Loucy (cell line): ENCODE data around the gene RINT1.
"Not testable (repeated sequence)": the region's sequence is repeated elsewhere in the genome, so short reads cannot be mapped to it uniquely, and the experiment has no call there.

Experiments
- H2AFZ ChIP-seq: fragments of 200-600 bp; sonication (generic); 2 replicates; pipeline ENCODE4 v1.6.0; 2016; ENCODE audit warnings: antibody characterized with exemption, mild to moderate bottlenecking, low read length, moderate library complexity
- H3F3A ChIP-seq: fragments of 200-600 bp; 2 replicates; pipeline ENCODE4 v1.6.0; 2016; ENCODE audit warnings: antibody characterized with exemption, low read depth, mild to moderate bottlenecking
- H3K27me3 ChIP-seq: fragments of 200-600 bp; sonication (generic); 2 replicates; pipeline ENCODE4 v1.6.1; 2014; ENCODE audit warnings: low read length, mild to moderate bottlenecking; ENCODE audit not compliant: insufficient read depth, poor library complexity, severe bottlenecking
- H3K36me3 ChIP-seq: fragments of 200-600 bp; sonication (generic); 2 replicates; pipeline ENCODE4 v1.6.1; 2016; ENCODE audit warnings: low read length; ENCODE audit not compliant: insufficient read depth
- H3K4me1 ChIP-seq: fragments of 200-600 bp; sonication (generic); 2 replicates; pipeline ENCODE4 v1.5.1; 2014; ENCODE audit warnings: low read length, mild to moderate bottlenecking; ENCODE audit not compliant: insufficient read depth, poor library complexity, severe bottlenecking
- H3K4me2 ChIP-seq: fragments of 200-600 bp; sonication (generic); 2 replicates; pipeline ENCODE4 v1.6.0; 2014; ENCODE audit warnings: antibody characterized with exemption, low read length, low read depth, mild to moderate bottlenecking; ENCODE audit not compliant: poor library complexity, severe bottlenecking
- H3K4me3 ChIP-seq: fragments of 200-600 bp; sonication (generic); 2 replicates; pipeline ENCODE4 v1.5.1; 2014; ENCODE audit warnings: low read length, mild to moderate bottlenecking, mixed read lengths; ENCODE audit not compliant: poor library complexity, severe bottlenecking
- H3K79me2 ChIP-seq: fragments of 200-600 bp; sonication (generic); 2 replicates; pipeline ENCODE4 v1.6.1; 2014; ENCODE audit warnings: low read length; ENCODE audit not compliant: insufficient read depth
- H3K9ac ChIP-seq: fragments of 200-600 bp; sonication (generic); 2 replicates; pipeline ENCODE4 v1.6.0; 2014; ENCODE audit warnings: mild to moderate bottlenecking, low read depth, low read length, moderate library complexity; ENCODE audit not compliant: poor library complexity, severe bottlenecking
- H3K9me2 ChIP-seq: fragments of 200-600 bp; sonication (generic); replicated peaks from 2 replicates; pipeline ENCODE4 v1.6.1; 2016; ENCODE audit warnings: low read depth, low read length, mixed read lengths
- H3K9me3 ChIP-seq: fragments of 200-600 bp; sonication (generic); 2 replicates; pipeline ENCODE4 v1.6.1; 2014; ENCODE audit warnings: mild to moderate bottlenecking, antibody characterized with exemption, low read length, low read depth; ENCODE audit not compliant: insufficient read depth
- H4K20me1 ChIP-seq: fragments of 200-600 bp; sonication (generic); 2 replicates; pipeline ENCODE4 v1.6.0; 2014; ENCODE audit warnings: antibody characterized with exemption, low read length, mild to moderate bottlenecking; ENCODE audit not compliant: insufficient read depth, poor library complexity, severe bottlenecking
- EZH2phosphoT487 ChIP-seq: fragments of 200-600 bp; IDR thresholded peaks from 2 replicates; pipeline ENCODE4 v1.6.1; 2018; ENCODE audit warnings: antibody characterized with exemption, mild to moderate bottlenecking, moderate library complexity, borderline replicate concordance
- TF ChIP-seq, protein P1 (sequence below): fragments of 200-600 bp; sonication (generic); conservative IDR thresholded peaks from 2 replicates; pipeline ENCODE4 v1.5.1; 2014; ENCODE audit warnings: mild to moderate bottlenecking, antibody characterized with exemption, low read length

The RINT1 gene

DNA sequence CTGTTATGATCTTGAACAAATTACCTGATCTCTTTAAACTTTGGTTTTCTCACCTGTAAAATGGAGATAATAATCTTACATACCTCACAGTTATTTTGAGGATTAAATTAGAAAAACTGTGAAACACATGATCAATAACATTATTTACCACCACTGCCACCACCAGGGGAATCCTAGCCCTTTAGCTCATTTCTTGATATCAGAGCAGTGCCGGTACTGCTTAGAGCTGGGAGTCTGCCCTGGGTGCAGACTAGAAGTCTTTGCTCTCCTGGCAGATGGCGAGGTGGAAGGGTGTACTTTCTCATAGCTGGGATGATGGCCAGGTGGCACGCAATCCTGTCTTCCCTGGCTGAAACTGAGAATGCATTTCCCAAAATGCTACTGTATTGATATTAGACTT is 62.0 kb downstream of the RINT1 start:
- Histone ChIP-seq H4K20me1 (no peaks in the 10 kb centered on the region), H3F3A (no peaks in the 10 kb centered on the region), H3K36me3 (no peaks in the 10 kb centered on the region), H3K4me2 (no peak overlapping the region), H2AFZ (no peak overlapping the region), H3K4me3 (no peak overlapping the region), H3K27me3 (no peaks in the 10 kb centered on the region), H3K9me3 (no peaks in the 10 kb centered on the region), H3K9ac (no peak overlapping the region), H3K79me2 (no peaks in the 10 kb centered on the region), H3K4me1 (no peaks in the 10 kb centered on the region), H3K9me2 (no peaks in the 10 kb centered on the region)
- TF ChIP-seq EZH2phosphoT487 = no peak
- TF ChIP-seq, protein P1, sequence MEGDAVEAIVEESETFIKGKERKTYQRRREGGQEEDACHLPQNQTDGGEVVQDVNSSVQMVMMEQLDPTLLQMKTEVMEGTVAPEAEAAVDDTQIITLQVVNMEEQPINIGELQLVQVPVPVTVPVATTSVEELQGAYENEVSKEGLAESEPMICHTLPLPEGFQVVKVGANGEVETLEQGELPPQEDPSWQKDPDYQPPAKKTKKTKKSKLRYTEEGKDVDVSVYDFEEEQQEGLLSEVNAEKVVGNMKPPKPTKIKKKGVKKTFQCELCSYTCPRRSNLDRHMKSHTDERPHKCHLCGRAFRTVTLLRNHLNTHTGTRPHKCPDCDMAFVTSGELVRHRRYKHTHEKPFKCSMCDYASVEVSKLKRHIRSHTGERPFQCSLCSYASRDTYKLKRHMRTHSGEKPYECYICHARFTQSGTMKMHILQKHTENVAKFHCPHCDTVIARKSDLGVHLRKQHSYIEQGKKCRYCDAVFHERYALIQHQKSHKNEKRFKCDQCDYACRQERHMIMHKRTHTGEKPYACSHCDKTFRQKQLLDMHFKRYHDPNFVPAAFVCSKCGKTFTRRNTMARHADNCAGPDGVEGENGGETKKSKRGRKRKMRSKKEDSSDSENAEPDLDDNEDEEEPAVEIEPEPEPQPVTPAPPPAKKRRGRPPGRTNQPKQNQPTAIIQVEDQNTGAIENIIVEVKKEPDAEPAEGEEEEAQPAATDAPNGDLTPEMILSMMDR = peak; percentile 17; the same call in 1 of the 2 replicates

DNA sequence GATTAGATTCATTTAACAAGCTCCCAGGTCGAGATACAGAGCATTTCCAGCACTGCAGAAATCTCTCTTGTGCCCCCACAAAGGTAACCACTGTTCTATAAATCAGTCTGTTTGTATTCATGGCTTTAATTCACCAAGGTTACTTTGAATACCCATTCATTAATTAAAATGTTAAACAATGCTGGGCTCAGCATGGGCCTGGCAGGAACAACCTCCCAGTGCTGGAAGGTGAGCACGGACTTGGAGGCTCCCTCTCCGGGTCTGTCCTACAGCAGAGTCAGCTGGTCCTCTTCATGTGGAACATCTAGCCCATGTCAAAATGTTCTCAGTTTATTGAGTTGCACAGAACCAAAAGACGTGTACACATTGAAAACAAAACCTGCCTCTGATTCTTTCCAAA is 64.9 kb downstream of the RINT1 start:
- H3K9me3 ChIP-seq = no peaks in the 10 kb centered on the region
- H3K27me3 ChIP-seq = no peaks in the 10 kb centered on the region
- H3K9ac ChIP-seq = no peak overlapping the region
- H3F3A ChIP-seq = no peaks in the 10 kb centered on the region
- no peaks in the 10 kb centered on the region for H3K79me2 ChIP-seq
- H3K4me1 ChIP-seq = no peaks in the 10 kb centered on the region
- no peak overlapping the region for H2AFZ ChIP-seq
- no peak overlapping the region for H3K4me2 ChIP-seq
- no peak overlapping the region for H3K4me3 ChIP-seq
- H3K9me2 ChIP-seq = no peaks in the 10 kb centered on the region
- H3K36me3 ChIP-seq = no peaks in the 10 kb centered on the region
- no peaks in the 10 kb centered on the region for H4K20me1 ChIP-seq
- TF ChIP-seq EZH2phosphoT487 = no peak
- TF ChIP-seq, protein P1 = no peak

DNA sequence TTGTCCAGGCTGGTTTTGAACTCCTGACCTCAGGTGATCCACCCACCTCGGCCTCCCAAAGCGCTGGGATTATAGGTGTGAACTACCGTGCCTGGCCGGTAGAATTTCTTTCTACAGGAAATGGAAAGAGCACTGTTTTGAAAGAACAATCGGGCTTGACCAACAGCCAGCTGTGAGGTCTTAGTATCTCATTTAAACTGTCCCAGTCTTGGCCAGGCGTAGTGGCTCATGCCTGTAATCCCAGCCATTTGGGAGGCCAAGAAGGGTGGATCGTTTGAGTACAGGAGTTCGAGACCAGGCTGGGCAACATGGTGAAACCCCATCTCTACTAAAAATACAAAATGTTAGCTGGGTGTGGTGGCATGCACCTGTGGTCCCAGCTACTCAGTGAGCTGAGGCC is 67.1 kb downstream of the RINT1 start:
- not testable (repeated sequence) for H3K36me3 ChIP-seq, H2AFZ ChIP-seq, H3K4me3 ChIP-seq, H3K27me3 ChIP-seq, H3K79me2 ChIP-seq, H3K9me2 ChIP-seq, H3K9me3 ChIP-seq, H3K4me2 ChIP-seq, H3F3A ChIP-seq, H3K9ac ChIP-seq, H4K20me1 ChIP-seq, H3K4me1 ChIP-seq

DNA sequence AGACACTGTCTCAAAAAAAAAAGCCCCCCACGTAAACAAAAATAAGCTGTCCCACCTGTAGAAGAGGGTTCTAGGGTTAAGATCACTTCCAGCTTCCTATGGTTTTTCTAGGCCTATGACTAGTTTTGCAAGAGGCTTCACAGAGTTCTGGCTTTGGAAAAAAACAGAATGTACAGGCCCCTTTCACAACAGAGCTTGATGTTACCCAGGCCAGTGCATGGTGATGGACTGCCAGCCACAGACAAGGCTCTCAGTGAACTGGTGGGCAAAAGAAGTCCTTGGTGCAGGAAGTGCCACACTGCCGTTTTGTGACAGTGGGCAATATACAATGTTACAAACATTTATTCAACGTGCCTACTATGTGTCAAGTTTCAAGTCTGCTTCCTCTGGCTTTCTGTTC is 67.5 kb downstream of the RINT1 start:
- Histone ChIP-seq H3K4me1 (no peaks in the 10 kb centered on the region), H4K20me1 (no peaks in the 10 kb centered on the region), H3K9ac (no peak overlapping the region), H3K36me3 (no peaks in the 10 kb centered on the region), H3K9me2 (no peaks in the 10 kb centered on the region), H3K9me3 (no peaks in the 10 kb centered on the region), H3K79me2 (no peaks in the 10 kb centered on the region), H2AFZ (no peak overlapping the region), H3F3A (no peaks in the 10 kb centered on the region), H3K4me2 (no peak overlapping the region), H3K4me3 (no peak overlapping the region), H3K27me3 (no peaks in the 10 kb centered on the region)
- TF ChIP-seq, protein P1 = no peak
- TF ChIP-seq EZH2phosphoT487 = no peak
